Stimulated activated CD8-positive, alpha-beta memory T cell treated with anti-CD3 and anti-CD28 coated beads, Interleukin-12 subunit alpha, Interleukin-12 subunit beta, amount 100 ng/mL, for 24 hours (primary cell): Measurements from ENCODE around the gene SHTN1.

Source experiments
- DNase-seq: peaks from one replicate; pipeline ENCODE4 v3.0.0-alpha.2; 2020; ENCODE audit errors: extremely low read depth

The SHTN1 gene

GRCh38 chr10:117005026-117005526 is at the start of gene SHTN1:
SHTN1 (minus strand) TSS chr10:117005187; CDS start chr10:117005079, 108 bp downstream.
- DNase-seq = no peak

- DNase-seq = no peak
Observed at GRCh38 chr10:117053482-117053881, 48.5 kb upstream of the SHTN1 start.

- no peak for DNase-seq
Observed at GRCh38 chr10:117047947-117048346, 43.0 kb upstream of the SHTN1 start.

GRCh38 chr10:117016266-117016665 is 11.3 kb upstream of the SHTN1 start:
- no peak for DNase-seq

GRCh38 chr10:117014835-117015234 is 9.8 kb upstream of the SHTN1 start:
- no peak for DNase-seq

- DNase-seq = no peak
Observed at GRCh38 chr10:117007080-117007479, 2.1 kb upstream of the SHTN1 start.

- no peak for DNase-seq
Observed at GRCh38 chr10:117005527-117006055, 604 bp upstream of the SHTN1 start.

GRCh38 chr10:117004227-117005025 is 561 bp downstream of the SHTN1 start:
- DNase-seq = no peak

GRCh38 chr10:117003336-117003735 is 1.7 kb downstream of the SHTN1 start:
- DNase-seq = no peak

- DNase-seq = no peak
Observed at GRCh38 chr10:117002206-117002605, 2.8 kb downstream of the SHTN1 start.

- no peak for DNase-seq
Observed at GRCh38 chr10:117001144-117001543, 3.8 kb downstream of the SHTN1 start.

- DNase-seq = no peak
Observed at GRCh38 chr10:117000580-117000979, 4.4 kb downstream of the SHTN1 start.

- no peak for DNase-seq
Observed at GRCh38 chr10:116998172-116998571, 6.8 kb downstream of the SHTN1 start.

- no peak for DNase-seq
Observed at GRCh38 chr10:116997015-116997414, 8.0 kb downstream of the SHTN1 start.

GRCh38 chr10:116995648-116996047 is 9.3 kb downstream of the SHTN1 start:
- no peak for DNase-seq

- DNase-seq = no peak
Observed at GRCh38 chr10:116994113-116994890, 10.7 kb downstream of the SHTN1 start.

GRCh38 chr10:116993610-116994009 is 11.4 kb downstream of the SHTN1 start:
- DNase-seq = no peak

GRCh38 chr10:116992183-116992582 is 12.8 kb downstream of the SHTN1 start:
- DNase-seq = no peak

- DNase-seq = no peak
Observed at GRCh38 chr10:116990276-116990800, 14.6 kb downstream of the SHTN1 start.

- DNase-seq = no peak
Observed at GRCh38 chr10:116989439-116989838, 15.5 kb downstream of the SHTN1 start.

GRCh38 chr10:116988311-116988710 is 16.7 kb downstream of the SHTN1 start:
- no peak for DNase-seq

GRCh38 chr10:116985611-116986010 is 19.4 kb downstream of the SHTN1 start:
- DNase-seq = no peak
